ENCODE measurements around the gene PLB1. TPM values are rescaled to one million over a fixed set of nuclear protein-coding genes. Genes with fewer than 3 reads are reported as not detected.

Gene PLB1
- total and polyA plus RNA-seq, 9 of the 15 experiments (the other 6 are each of a cell fraction or from before 2014, with no cell fraction given): 0.01 to 0.09 (median 0.07) TPM; not detected in 2

GRCh38 chr2:28530782-28531181, 34.9 kb downstream of the PLB1 start:
- H3K9me3 ChIP-seq (replicated peaks; ENCODE audit: control insufficient read depth, insufficient read depth, low read depth, low read length): no peaks in the 10 kb centered on the region
- POLR2A ChIA-PET: interaction anchor here (0.7 kb wide), 1 partner anchor 124 kb away, joined by 4 read pairs; no protein-coding TSS in a partner anchor
- no peak overlapping the region for H2AFZ ChIP-seq (ENCODE audit: low read depth, low read length)
- no peaks in the 10 kb centered on the region for H3K36me3 ChIP-seq (ENCODE audit: control insufficient read depth, insufficient read depth, low read length)
- no peak overlapping the region for H3K4me2 ChIP-seq (ENCODE audit: insufficient read depth, low read length)
- no TSS peak for BruUV-seq (replicated peaks)
- H3K27me3 ChIP-seq (ENCODE audit: control insufficient read depth in 2 of 2, insufficient read depth in 2 of 2, low read length in 2 of 2): peaks cover 10 to 44% of the 10 kb centered on the region in 2 experiments
- H4K20me1 ChIP-seq (replicated peaks; ENCODE audit: control insufficient read depth, insufficient read depth, low read length): peaks cover 7% of the 10 kb centered on the region; the same call in 1 of the 2 replicates
- H3K9ac ChIP-seq (ENCODE audit: insufficient read depth in 1 of 2, low read depth in 2 of 2, low read length in 2 of 2): no peak overlapping the region
- DNase-seq (ENCODE audit: extremely low read depth in 1 of 4, low spot score in 3 of 4): no peak
- ATAC-seq: no peak
- 0% methylated on average over 3 of the region's 3 CpGs for WGBS (ENCODE audit: insufficient coverage, low coverage, missing lambda C conversion rate)
- intact Hi-C loops (cut with micrococcal nuclease): no loop called here
- CTCF ChIA-PET (ENCODE audit: low intra/inter-chr PET ratio): no interaction called here
- H3K4me1 ChIP-seq (replicated peaks in 1 of 2; ENCODE audit: control insufficient read depth in 2 of 2, insufficient read depth in 2 of 2, low read length in 2 of 2): no peaks in the 10 kb centered on the region; a peak in 1 of 5 replicates
- no peak overlapping the region for H3K27ac ChIP-seq (ENCODE audit: extremely low read depth, low read depth, low read length)
- no peaks in the 10 kb centered on the region for H3K9me1 ChIP-seq (ENCODE audit: control insufficient read depth, insufficient read depth, low read length)
- TF ChIP-seq TFE3 (CRISPR knock-in tag; IDR thresholded peaks at IDR 0.05) (peak; percentile 92), ZNF347 (CRISPR knock-in tag; IDR thresholded peaks at IDR 0.05; ENCODE audit: low read depth) (no peak), E2F8 (IDR thresholded peaks at IDR 0.05; ENCODE audit: low read depth, partially characterized antibody) (no peak), RAD51 (IDR thresholded peaks at IDR 0.05; ENCODE audit: borderline replicate concordance, low read depth) (peak; percentile 55)
- H3K79me2 ChIP-seq (ENCODE audit: control insufficient read depth, insufficient read depth, low read length): no peaks in the 10 kb centered on the region
- no peak for FAIRE-seq
- in situ Hi-C loops (cut with MboI): no loop called here
- no peak overlapping the region for H3K4me3 ChIP-seq

Data from K562 (cell line).